G401 (cell line): Measurements from ENCODE around the gene PPP1CC. TPM values are rescaled to one million over a fixed set of nuclear protein-coding genes. Genes with fewer than 3 reads are reported as not detected.
"Not testable (repeated sequence)": the region's sequence is repeated elsewhere in the genome, so short reads cannot be mapped to it uniquely, and the experiment has no call there.

Experiments used
- DNase-seq: peaks from one replicate; pipeline ENCODE4 v3.0.0-alpha.2; 2015; ENCODE audit warnings: low spot score
- in situ Hi-C: cut with HindIII; loops from 2 replicates; pipeline ENCODE4 v1.10.0; 2016; ENCODE audit warnings: low sequenced_read_pairs, mixed read lengths
- total RNA-seq: library from RNA; depleted of rRNA; stranded (reverse); fragments of >200 nt; shearing (Covaris generic); gene quantifications from 2 replicates; pipeline ENCODE4 v1.2.3, GENCODE V29; 2014; rRNA removed

Gene PPP1CC
- total RNA-seq: 134 and 200 TPM in 2 replicates

- peak; percentile 92 for DNase-seq
- in situ Hi-C loops: no loop called here
Measured at GRCh38 chr12:110742718-110743570, at the start of gene PPP1CC. Gene PPP1CC (minus strand): TSS chr12:110742891. CDS start chr12:110742707, 184 bp downstream.

DNA sequence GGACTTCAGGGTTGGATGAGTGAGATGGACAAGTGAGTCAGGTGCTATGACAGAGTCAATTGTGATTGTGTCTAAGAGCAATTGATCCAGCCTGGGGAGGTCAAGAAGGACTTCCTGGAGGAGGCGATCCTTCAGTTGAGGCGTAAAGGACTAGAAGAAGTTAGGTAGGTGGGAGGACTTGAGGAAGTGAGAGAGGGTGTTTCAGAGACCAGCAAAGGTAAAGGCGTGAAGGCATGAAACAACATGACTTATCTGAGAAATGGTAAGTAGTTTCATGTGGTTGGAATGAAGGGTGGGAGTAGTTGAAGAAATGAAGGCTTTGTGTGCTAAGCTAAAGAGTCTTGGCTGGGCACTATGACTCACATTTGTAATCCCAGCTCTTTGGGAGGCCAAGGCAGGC is 48.9 kb upstream of the PPP1CC start:
- in situ Hi-C loops: no loop called here
- DNase-seq: no peak

GRCh38 chr12:110790301-110790700 is 47.6 kb upstream of the PPP1CC start:
- in situ Hi-C loops: no loop called here

GRCh38 chr12:110786012-110786411 is 43.3 kb upstream of the PPP1CC start:
- DNase-seq: no peak
- in situ Hi-C loops: no loop called here

More at GRCh38 chr12:110790301-110790700, 47.6 kb upstream of the PPP1CC start:
- DNase-seq: no peak

DNA sequence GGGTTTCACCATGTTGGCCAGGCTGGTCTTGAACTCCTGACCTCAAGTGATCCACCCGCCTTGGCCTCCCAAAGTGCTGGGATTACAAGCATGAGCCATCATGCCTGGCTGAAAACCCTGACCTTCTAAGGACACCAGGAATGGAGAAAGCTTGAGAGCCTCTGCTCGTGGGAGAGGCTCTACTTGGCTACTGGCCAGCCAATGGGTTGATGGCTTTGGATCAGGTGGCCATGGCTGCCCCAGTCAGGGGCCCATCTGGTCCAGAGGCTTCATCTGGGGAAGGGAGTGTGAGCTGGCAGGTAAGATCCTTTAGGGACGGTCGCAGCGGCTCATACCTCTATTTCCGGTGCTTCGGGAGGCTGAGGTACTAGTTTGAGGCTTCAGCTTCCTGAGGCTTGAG is 42.5 kb upstream of the PPP1CC start:
- in situ Hi-C loops: no loop called here
- no peak for DNase-seq

DNA sequence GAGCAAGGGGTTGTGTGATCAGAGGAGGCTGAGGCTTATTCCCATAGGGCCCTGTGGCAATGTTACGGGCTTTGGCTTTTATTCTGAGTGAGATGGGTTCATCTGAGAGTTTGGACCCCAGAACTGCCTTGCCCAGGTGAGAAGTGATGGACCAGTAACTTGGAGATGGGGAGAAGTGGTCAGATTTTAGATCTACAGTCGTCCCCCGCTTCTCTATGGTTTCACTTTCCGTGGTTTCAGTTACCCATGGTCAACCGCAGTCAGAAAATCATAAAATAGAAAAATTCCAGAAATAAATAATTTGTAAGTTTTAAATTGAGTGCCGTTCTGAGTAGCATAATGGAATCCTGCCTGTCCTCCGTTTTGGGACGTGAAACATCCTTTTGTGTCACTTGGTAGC is 40.2 kb upstream of the PPP1CC start:
- no peak for DNase-seq
- in situ Hi-C loops: no loop called here

- in situ Hi-C loops: no loop called here
- no peak for DNase-seq
Measured at GRCh38 chr12:110782094-110782493, 39.4 kb upstream of the PPP1CC start.

GRCh38 chr12:110780448-110780847 is 37.8 kb upstream of the PPP1CC start:
- DNase-seq: no peak

GRCh38 chr12:110778833-110779577 is 36.3 kb upstream of the PPP1CC start:
- in situ Hi-C loops: no loop called here
- no peak for DNase-seq

More at GRCh38 chr12:110780448-110780847, 37.8 kb upstream of the PPP1CC start:
- in situ Hi-C loops: no loop called here

DNA sequence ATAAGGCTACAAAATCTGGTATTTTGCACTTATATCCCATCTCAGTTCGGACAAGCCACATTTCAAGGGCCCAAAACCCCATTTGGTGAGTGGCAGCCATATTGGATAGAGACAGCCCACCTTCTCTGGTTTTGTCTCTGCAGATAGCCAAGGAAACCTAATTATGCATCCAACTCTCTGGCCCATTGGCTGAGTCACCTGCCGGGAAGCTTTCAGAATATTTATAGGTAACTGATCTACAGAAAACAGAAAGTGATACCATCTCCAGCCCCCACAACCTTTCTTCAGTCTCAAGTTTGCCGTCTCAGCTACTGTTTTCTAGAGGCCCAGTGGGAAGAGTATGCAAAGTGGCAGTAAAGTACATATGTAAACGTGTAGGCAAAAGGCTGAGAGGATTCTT is 33.7 kb upstream of the PPP1CC start:
- in situ Hi-C loops: no loop called here
- DNase-seq: no peak

- in situ Hi-C loops: no loop called here
- no peak for DNase-seq
Measured at GRCh38 chr12:110775997-110776396, 33.3 kb upstream of the PPP1CC start.

DNA sequence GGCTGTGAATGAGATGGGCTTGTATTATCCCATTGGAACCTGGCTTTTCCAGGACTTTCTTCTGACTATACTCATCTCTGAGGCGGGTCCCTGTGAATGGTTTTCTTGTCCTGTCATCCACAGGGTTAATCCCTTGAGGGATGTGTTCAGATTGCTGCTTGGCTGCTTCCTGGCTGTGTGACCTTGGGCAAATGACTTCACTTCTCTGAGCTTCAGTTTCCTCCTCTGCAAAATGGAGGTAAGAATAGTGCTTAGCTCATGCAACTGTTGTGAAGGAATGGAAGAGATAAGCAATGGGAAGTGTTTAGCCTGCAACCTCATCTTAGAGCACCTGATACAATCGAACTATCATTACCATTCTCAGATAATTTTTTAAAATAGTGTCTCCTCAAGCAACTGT is 32.1 kb upstream of the PPP1CC start:
- in situ Hi-C loops: no loop called here
- no peak for DNase-seq

DNA sequence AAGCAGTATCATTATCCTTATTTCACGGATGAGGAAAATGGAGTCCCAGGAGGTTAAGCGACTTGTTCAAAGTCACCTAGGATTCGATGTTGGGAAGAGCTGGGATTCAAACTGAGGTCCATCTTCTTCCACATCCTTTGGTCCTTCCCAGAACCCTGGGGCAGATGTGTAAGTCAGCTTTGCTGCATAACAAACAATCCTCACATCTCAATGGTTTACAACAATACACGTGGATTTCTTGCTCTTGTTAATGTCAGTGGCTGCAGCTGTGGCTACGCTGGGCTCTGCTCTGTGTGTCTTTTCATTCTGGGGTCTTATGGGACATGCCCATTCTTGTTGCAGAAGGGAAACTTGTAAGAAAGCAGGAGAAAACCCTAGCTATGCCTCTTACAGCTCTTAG is 26.3 kb upstream of the PPP1CC start:
- DNase-seq: no peak
- in situ Hi-C loops: no loop called here

DNA sequence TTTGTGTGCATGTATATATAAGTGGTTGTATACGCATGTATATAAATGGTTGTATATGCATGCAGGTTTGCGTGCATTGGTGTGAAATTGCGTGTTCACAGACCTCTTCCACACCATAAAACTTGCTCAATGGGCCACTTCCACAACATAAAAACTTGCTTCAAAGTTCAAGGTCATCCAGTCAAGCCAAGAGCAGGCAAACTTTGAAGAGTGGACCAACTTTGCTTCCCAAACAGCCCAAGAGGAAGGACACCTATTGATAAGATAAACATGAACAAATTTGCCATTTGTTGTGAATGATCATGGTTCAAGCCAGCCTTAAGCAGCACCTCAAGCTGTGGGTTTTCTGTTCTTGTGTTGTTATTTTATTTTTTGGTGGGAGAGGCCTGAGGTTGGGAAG is 25.2 kb upstream of the PPP1CC start:
- DNase-seq: no peak
- in situ Hi-C loops: no loop called here

DNA sequence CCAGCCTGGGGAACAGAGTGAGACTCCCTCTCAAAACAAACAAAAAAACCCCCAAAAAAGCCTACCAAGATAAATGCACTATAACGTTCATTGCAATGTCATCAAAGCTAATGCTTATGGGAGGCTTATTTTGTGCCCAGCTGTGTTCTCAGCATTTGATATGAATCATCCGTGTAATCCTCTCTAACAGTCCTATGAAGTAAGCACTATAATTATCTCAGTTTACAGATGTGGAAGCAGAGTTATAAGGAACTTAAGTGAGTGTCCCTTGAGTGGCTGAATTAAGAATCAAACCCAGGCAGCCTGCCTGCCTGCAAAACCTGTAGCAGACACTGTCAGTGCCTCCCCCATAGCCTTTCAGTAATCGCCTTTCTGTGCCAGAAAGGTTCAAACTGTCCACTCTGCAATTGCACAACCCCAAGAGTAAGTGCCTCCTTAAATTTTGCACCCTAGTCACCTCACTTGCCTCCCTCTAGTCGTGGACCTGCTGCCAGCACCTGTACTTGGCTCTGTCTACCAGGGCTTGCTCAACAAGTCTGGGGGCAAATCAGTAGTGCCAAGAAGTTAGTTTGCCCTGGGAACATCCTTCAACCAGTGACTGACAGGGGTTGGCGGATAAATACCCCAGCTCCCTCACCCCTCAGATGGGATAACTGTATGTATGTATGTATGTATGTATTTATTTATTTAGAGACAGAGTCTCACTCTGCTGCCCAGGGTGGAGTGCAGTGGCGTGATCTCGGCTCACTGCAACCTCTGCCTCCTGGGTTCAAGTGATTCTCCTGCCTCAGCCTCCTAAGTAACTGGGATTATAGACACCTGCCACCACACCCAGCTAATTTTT is 23.8 kb upstream of the PPP1CC start:
- in situ Hi-C loops: no loop called here
- DNase-seq: no peak

DNA sequence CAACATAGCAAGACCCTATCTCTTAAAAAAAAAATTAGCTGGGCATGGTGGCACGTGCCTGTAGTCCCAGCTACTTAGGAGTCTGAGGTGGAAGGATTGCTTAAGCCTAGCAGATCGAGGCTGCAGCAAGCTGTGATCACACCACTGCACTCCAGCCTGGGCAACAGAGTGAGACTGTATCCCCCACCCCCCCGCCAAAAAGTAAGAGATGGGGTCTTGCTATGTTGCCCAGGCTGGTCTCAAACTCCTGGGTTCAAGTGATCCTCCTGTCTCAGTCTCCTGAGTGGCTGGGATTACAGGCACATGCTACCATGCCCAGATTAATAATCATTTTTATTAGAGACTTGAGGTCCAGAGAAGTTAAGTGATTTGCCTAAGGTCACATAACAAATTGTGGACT is 22.9 kb upstream of the PPP1CC start:
- in situ Hi-C loops, DNase-seq: not testable (repeated sequence)

GRCh38 chr12:110765111-110765510 is 22.4 kb upstream of the PPP1CC start:
- DNase-seq: no peak
- in situ Hi-C loops: no loop called here

DNA sequence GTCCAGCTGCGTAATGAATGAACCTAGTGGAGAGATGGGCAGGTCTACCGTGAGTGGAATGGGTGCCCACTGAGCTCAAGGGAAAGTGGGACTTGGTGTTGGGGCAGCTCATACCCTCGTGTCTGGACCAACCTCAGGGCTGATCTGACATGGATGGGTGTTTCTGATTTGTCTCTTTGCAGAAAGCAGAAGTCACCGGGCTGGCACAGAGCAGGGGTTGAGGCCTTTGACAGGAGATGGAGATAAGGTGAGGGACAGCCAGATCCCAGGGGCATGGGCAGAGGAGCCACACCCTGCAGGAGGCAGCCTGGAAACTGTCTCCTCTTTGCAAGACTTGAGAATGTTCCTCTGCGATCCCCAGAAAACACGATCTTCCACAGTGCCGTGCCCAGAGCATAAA is 20.9 kb upstream of the PPP1CC start:
- in situ Hi-C loops: no loop called here
- DNase-seq: no peak

- DNase-seq: no peak
- in situ Hi-C loops: no loop called here
Measured at GRCh38 chr12:110762891-110763290, 20.2 kb upstream of the PPP1CC start.

DNA sequence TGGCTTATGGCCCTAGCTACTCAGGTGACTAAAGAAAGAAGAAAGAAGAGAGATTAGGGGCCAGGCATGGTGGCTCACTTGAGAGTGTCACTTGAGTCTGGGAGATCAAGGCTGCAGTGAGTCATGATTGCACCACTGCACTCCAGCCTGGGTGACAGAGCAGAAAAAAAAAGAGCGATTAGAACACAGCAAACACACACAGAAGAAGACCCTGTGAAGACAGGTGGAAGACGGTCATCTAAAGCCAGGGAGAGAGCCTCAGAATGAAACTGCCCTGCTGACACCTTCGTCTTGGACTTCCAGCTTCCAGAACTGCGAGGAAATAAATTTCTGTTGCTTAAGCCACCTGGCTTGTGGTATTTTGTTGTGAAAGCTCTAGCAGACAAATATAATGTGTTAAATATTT is 17.5 kb upstream of the PPP1CC start:
- no peak for DNase-seq
- in situ Hi-C loops: no loop called here
